ENCODE measurements around the gene ALAS2. TPM values are rescaled to one million over a fixed set of nuclear protein-coding genes. Genes with fewer than 3 reads are reported as not detected.

Gene ALAS2
- total and polyA plus RNA-seq, 9 donors, result 0.20 to 2.4 (median 0.72) TPM; not detected in 2

DNA sequence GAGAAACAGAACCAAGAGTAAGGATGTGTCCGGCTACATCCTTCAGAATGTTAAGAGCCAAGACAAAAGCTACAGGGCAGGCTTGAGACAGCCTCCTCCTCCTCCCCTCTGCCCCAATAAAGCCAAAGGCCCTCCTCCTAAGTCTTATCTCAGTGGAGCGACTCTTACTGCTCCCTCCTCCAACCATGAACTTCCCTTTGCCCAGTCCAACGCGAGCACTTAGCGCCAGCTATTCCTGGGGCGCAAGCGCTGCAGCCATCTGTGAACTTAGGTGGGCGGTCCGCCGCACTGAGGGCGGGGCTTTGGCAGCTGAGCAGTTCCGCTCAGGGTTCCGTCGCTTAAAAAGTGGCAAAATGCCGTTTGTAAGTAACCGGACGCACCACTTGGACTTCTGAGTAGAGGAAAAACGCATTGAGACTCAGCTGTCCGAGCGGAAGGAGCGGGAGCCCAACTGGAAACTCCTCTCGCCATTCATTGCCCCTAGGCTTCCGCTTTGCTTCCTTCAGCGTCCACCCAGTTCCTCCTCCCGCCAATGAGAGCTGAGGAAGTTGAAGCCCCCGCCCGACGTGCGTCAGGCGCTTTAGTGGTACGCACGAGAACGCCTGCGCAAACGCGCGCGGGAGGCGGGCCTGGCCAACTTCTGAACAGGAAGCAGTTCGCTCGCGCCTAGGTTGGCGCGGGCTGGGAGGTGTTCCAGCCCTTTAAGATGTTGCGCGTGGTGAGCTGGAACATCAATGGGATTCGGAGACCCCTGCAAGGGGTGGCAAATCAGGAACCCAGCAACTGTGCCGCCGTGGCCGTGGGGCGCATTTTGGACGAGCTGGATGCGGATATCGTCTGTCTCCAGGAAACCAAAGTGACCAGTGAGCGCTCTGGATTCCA is 30.8 kb downstream of the ALAS2 start, which contains the start of gene APEX2:
Gene APEX2 (plus strand): TSS at position 647 of the 882 bp plus-strand sequence. CDS start 60 bp downstream, at position 707.
- intact Hi-C loops (cut with DNase I), result loop anchor here in 1 of 4 donors (10.0 kb wide), 1 partner anchor 815 kb away; the partner anchor contains the start of gene FAM120C
- peak within 1 kb of the TSS; percentile 52 for H3K4me3 ChIP-seq
- TF ChIP-seq, protein P1, sequence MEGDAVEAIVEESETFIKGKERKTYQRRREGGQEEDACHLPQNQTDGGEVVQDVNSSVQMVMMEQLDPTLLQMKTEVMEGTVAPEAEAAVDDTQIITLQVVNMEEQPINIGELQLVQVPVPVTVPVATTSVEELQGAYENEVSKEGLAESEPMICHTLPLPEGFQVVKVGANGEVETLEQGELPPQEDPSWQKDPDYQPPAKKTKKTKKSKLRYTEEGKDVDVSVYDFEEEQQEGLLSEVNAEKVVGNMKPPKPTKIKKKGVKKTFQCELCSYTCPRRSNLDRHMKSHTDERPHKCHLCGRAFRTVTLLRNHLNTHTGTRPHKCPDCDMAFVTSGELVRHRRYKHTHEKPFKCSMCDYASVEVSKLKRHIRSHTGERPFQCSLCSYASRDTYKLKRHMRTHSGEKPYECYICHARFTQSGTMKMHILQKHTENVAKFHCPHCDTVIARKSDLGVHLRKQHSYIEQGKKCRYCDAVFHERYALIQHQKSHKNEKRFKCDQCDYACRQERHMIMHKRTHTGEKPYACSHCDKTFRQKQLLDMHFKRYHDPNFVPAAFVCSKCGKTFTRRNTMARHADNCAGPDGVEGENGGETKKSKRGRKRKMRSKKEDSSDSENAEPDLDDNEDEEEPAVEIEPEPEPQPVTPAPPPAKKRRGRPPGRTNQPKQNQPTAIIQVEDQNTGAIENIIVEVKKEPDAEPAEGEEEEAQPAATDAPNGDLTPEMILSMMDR (IDR thresholded peaks at IDR 0.05), result no peak
- peak; percentile 74 for TF ChIP-seq POLR2A (IDR thresholded peaks at IDR 0.05)
- DNase-seq, result peak; percentile 86 to 92 (median 87)
- peak within 1 kb of the TSS; percentile 58 to 77 for H3K27ac ChIP-seq
- H3K36me3 ChIP-seq, result no peaks in the 10 kb centered on the region
- no peaks in the 10 kb centered on the region for H3K4me1 ChIP-seq (ENCODE audit: insufficient read depth)
- no peaks in the 10 kb centered on the region for H3K27me3 ChIP-seq
- H3K9me3 ChIP-seq, result no peaks in the 10 kb centered on the region
- 30 to 45% (median 41%) methylated on average over 55 of the region's 55 CpGs for WGBS, 3 donors

DNA sequence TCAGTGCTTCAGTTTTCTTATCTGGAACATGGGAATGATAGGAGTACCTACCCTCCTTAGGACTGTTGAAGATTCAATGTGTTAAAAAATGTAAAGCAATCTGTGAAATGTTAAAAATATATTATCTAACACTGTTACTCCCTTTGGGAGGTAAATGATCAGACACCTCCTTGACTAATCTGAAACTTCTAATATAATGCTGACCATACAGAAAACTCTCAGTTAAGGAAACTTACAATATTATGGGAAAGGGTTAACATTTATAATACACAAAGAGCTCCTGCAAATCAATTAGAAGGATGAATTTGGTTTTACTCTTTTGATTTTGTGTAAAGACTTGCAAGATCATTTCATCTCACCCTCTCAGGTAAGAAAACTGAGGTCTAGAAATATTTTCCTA is 35.2 kb downstream of the ALAS2 start:
- TF ChIP-seq, protein P1 (IDR thresholded peaks at IDR 0.05), result no peak
- TF ChIP-seq EP300 (IDR thresholded peaks at IDR 0.05) (no peak), POLR2A (IDR thresholded peaks at IDR 0.05) (no peak)
- H3K27me3 ChIP-seq, result no peaks in the 10 kb centered on the region
- H3K4me3 ChIP-seq, result no peak overlapping the region
- no peaks in the 10 kb centered on the region for H3K9me3 ChIP-seq
- H3K36me3 ChIP-seq, result no peaks in the 10 kb centered on the region
- DNase-seq, result no peak
- H3K4me1 ChIP-seq (ENCODE audit: insufficient read depth), result no peaks in the 10 kb centered on the region
- intact Hi-C loops (cut with DNase I), result no loop called here
- H3K27ac ChIP-seq, result no peak overlapping the region

DNA sequence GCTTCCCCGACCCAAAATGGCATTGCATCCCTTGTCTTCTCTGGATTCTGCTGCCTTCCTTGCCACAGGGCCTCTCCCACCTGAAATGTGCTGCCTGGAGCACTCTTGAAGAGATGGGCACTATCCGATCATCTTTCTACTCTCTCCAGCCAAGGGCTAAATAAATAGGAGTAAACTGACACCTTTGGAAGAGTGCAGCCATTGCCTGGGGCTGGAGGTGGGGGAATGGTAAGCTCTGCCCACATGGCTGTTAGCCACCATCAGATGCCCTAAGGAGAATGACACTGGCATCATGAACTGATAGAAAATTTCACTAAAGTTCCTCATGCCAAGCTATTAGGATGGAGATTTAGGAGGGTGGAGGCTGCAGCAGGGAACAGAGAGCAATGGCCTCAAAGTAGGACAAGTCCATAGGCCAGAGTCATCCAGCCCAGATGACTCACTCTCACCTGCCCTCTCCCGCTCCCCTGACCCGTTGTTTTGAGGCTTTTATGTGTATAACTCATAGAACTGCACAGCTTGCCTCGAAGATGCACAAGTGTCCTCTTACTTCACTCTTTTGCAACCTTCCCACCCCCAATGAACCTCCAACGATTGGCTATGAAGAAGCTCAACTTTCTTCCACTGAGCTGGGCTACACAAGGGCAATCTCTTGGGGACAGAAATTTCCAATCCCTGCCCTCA is 36.0 kb downstream of the ALAS2 start:
- intact Hi-C loops (cut with DNase I), result no loop called here
- no peak for DNase-seq
- Histone ChIP-seq H3K9me3 (no peaks in the 10 kb centered on the region), H3K4me1 (ENCODE audit: insufficient read depth) (no peaks in the 10 kb centered on the region), H3K27ac (no peak overlapping the region), H3K27me3 (no peaks in the 10 kb centered on the region), H3K4me3 (no peak overlapping the region), H3K36me3 (no peaks in the 10 kb centered on the region)
- TF ChIP-seq EP300 (IDR thresholded peaks at IDR 0.05) (no peak), POLR2A (IDR thresholded peaks at IDR 0.05) (no peak)
- TF ChIP-seq, protein P1 (IDR thresholded peaks at IDR 0.05), result no peak
- 63 to 70% (median 68%) methylated on average over 6 of the region's 6 CpGs for WGBS, 3 donors

DNA sequence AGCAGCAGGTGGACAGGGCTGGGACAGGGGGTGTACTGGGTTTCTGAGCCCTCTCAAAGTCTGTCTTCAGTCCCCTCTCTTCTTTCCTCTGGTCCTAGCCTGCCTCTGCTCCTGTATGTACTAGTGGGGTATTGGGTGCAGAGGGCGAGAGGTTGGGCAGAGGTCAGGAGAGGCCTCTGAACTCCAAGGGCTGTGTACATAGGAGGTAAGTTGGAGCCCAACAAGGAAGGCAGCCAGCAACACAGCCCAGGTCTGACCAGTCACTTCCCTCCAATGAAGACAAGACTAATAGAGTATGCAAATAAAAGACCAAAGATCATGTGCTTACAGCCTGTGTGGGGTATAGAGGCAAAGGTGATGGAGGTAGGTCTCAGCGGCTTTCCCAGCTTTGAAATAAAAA is 36.7 kb downstream of the ALAS2 start, which contains the start of gene PFKFB1:
Gene PFKFB1 (minus strand): TSS at position 90 of the 400 bp plus-strand sequence. CDS start 181 bp downstream, outside the sequence.
- intact Hi-C loops (cut with DNase I), result no loop called here
- WGBS, 3 donors, result 70 to 82% (median 77%) methylated on average over 2 of the region's 2 CpGs
- H3K4me1 ChIP-seq (ENCODE audit: insufficient read depth), result no peaks in the 10 kb centered on the region

More for the DNA sequence above, 36.7 kb downstream of the ALAS2 start, which contains the start of gene PFKFB1:
- Histone ChIP-seq H3K27ac (no peak within 1 kb of the TSS), H3K4me3 (no peak within 1 kb of the TSS), H3K36me3 (no peaks in the 10 kb centered on the region), H3K9me3 (no peaks in the 10 kb centered on the region), H3K27me3 (no peaks in the 10 kb centered on the region)
- no peak for DNase-seq
- TF ChIP-seq, protein P1 (IDR thresholded peaks at IDR 0.05), result no peak
- TF ChIP-seq EP300 (IDR thresholded peaks at IDR 0.05) (no peak), POLR2A (IDR thresholded peaks at IDR 0.05) (no peak)
